ENCODE measurements around the gene SLC27A3.

Gene SLC27A3

DNA sequence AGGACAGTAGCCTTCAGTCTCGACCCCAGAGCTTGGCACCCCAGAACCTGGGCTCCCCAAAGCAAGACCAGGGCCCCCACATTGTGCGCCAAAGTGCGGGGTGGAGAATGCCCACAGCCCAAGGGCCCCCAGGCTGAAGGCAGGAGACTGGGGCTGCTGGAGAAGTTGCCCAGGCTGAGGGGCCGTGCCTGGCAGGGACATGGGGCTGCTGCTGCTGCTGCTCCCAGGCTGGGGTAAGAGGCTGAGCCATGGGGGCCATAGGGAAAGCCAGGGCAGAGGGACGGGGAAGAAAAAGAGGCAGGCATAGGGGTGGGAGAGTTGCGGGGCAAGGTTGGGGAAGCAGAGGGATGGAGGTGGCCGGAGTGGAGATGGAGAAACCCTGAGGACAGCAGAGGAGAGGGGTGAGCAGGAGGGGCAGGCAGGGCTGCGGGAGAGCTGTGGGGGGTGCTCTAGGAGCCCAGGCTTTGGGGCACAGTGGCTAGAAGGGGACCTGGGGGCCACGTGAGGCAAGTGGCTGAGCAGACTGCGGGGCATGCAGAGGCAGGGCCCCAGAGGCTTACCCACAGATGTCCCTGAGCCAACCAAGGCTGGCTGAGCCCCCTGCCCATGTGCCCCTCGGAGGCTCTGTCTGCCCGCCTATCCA lies 18.9 kb downstream of the SLC27A3 start:
- peaks cover 21% of the 10 kb centered on the region for H3K4me1 Mint-ChIP-seq
- H3K27me3 Mint-ChIP-seq (ENCODE audit: low read depth) = peaks cover 3% of the 10 kb centered on the region
- TF ChIP-seq, protein P1, sequence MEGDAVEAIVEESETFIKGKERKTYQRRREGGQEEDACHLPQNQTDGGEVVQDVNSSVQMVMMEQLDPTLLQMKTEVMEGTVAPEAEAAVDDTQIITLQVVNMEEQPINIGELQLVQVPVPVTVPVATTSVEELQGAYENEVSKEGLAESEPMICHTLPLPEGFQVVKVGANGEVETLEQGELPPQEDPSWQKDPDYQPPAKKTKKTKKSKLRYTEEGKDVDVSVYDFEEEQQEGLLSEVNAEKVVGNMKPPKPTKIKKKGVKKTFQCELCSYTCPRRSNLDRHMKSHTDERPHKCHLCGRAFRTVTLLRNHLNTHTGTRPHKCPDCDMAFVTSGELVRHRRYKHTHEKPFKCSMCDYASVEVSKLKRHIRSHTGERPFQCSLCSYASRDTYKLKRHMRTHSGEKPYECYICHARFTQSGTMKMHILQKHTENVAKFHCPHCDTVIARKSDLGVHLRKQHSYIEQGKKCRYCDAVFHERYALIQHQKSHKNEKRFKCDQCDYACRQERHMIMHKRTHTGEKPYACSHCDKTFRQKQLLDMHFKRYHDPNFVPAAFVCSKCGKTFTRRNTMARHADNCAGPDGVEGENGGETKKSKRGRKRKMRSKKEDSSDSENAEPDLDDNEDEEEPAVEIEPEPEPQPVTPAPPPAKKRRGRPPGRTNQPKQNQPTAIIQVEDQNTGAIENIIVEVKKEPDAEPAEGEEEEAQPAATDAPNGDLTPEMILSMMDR (IDR thresholded peaks at IDR 0.05; ENCODE audit: unreplicated experiment in 3 of 3) = no peak
- no peaks in the 10 kb centered on the region for H3K9me3 Mint-ChIP-seq
- no peaks in the 10 kb centered on the region for H3K36me3 Mint-ChIP-seq (ENCODE audit: low read depth)
- no peak overlapping the region for H3K4me3 Mint-ChIP-seq
- H3K27ac Mint-ChIP-seq = peak overlapping the region in 1 of 3 experiments; percentile 45

DNA sequence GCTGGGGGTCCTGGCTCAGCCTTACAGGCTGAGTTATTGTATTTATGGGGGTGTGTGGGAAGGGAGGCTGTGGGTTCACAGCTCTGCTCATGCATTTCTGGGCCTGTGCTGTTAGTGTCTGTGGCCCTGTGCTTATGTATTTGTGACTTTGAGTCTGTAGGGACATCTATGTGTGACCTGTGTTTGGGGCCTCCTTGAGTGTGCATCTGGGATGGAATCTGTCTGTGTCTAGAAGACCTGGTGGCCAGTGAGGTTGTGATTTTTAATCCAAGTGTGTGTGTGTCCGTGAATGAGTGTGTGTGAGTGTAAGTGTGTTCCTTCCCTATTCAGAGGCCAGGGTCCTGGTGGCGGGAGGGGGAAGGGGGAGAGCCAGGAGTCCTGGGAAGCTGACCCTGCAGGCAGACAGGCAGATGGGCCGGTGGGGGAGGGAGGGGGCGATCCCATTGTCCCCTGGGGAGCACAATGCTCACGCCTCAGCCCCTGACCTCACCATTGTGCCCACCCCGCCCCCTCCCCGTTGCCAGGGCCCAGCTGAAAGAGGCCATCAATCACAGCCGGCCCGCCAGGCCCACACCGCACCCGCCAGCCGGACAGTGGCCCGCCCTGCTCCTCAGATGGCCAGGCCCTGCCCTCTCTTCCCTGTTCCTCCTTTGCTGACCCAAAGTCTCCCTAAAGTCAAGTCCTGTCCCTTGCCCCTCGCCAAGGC lies 19.6 kb downstream of the SLC27A3 start:
- H3K4me3 Mint-ChIP-seq = peak overlapping the region in 1 of 3 experiments; percentile 25
- no peaks in the 10 kb centered on the region for H3K36me3 Mint-ChIP-seq (ENCODE audit: low read depth)
- peaks cover 3% of the 10 kb centered on the region for H3K27me3 Mint-ChIP-seq (ENCODE audit: low read depth)
- H3K27ac Mint-ChIP-seq = peak overlapping the region in 2 of 3 experiments; percentile 45 to 71
- H3K9me3 Mint-ChIP-seq = no peaks in the 10 kb centered on the region
- TF ChIP-seq, protein P1 (IDR thresholded peaks at IDR 0.05; ENCODE audit: unreplicated experiment in 3 of 3) = no peak
- peaks cover 19% of the 10 kb centered on the region for H3K4me1 Mint-ChIP-seq

DNA sequence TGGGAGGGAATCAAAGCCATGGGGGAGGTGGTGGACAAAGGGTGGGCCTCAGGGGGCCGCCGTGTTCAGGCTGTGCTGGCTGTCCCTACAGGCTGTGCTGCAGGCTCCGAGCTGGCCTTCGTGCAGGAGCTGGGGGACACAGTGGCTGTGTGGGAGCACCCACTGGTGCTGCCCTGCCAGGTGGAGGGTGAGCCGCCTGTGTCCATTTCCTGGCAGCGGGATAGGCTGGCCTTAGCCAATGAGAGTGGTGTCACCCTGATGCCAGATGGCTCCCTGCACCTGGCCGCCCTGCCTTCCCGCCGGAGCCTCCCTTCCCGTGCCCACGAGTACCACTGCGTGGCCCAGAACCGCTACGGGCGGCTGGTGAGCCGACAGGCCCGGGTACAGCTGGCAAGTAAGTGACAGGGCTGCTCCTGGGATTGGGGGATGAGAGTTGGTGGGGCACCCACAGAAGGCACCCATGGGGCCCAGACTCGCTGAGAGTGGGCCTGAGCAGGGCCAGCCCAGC lies 20.2 kb downstream of the SLC27A3 start:
- Mint-ChIP-seq H3K4me1 (peaks cover 13% of the 10 kb centered on the region), H3K27ac (no peak overlapping the region), H3K4me3 (no peak overlapping the region), H3K9me3 (no peaks in the 10 kb centered on the region), H3K27me3 (ENCODE audit: low read depth) (peaks cover 3% of the 10 kb centered on the region), H3K36me3 (ENCODE audit: low read depth) (no peaks in the 10 kb centered on the region)
- TF ChIP-seq, protein P1 (IDR thresholded peaks at IDR 0.05; ENCODE audit: unreplicated experiment in 3 of 3) = no peak

DNA sequence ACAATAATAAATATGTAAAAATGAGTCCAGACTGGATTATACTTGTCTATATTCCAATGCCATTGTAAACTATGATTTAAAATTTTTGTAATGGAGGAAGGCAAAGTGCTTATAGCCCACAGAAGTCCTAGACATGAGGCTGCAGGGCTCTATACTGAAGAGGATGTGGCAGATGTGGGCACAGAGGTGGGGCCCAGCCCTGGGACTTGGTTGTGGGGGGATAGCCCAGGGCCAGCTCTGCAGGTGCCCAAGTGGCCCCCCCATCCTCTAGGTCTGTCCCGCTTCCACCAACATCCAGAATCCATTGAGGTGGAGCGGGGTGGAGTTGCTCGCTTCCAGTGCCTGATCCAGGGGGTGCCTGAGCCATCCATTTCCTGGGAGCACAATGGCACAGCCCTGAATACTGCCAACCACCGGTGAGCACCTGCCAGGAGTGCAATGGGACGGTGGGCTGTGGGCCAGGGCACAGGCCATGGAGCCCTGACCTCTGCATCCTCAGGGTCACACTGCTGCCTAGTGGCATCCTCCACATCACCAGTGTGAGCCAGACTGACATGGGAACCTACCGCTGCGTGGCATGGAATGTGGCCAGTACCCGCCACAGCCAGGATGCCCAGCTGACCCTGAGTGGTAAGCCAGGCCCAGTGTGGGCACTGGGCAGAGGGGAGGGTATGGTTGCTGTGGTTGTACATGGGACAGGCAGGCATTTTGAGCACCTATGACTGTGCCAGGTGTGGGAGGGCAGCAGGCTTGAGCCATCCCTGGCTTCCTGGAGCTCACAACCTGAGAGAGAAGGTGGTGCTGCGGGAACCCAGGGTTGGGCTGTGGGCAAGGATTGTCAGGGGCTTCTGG lies 21.0 kb downstream of the SLC27A3 start:
- Mint-ChIP-seq H3K4me3 (no peak overlapping the region), H3K27ac (no peak overlapping the region), H3K27me3 (ENCODE audit: low read depth) (peaks cover 3% of the 10 kb centered on the region), H3K36me3 (ENCODE audit: low read depth) (no peaks in the 10 kb centered on the region), H3K4me1 (peaks cover 5% of the 10 kb centered on the region), H3K9me3 (no peaks in the 10 kb centered on the region)
- TF ChIP-seq, protein P1 (IDR thresholded peaks at IDR 0.05; ENCODE audit: unreplicated experiment in 3 of 3) = no peak

DNA sequence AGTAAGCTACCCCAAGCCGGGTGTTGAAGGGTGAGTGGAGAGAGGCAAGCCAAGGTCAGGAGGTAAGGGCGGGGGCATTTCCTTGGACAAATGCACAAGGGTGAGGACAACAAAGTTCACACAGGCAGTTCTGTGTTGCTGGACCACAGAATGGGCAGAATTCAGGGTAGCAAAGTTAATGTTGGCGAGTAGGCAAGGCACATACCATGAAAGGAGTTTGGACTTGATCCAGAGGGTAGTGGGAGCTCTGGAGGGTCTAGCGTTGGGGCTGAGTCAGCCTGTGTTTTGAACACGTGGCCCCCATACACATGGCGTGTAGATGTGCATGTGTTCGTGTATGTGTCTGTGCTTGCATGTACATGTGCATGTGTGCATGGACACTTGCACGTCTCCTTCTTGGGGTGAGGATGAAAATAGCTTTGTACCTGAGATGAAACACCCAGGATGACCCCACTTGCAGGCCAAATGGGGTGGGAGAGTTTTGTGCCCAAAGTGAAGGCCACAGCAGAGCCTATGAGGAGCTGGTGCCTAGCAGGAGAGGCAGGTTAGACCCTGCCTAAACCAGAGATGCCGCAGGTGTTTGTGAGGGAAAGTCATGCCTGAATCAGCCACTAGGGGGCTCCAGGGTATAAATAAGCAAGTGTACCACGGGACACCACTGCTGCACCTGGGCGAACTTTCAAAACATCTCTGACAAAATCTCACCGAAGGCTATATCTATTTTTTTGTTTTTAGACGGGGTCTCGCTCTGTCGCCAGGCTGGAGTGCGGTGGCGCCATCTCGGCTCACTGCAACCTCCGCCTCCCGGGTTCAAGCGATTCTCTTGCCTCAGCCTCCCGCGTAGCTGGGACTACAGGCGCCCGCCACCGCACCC lies 21.8 kb downstream of the SLC27A3 start:
- TF ChIP-seq, protein P1 (IDR thresholded peaks at IDR 0.05; ENCODE audit: unreplicated experiment in 3 of 3) = peak; percentile 75 to 82 (median 80)
- no peaks in the 10 kb centered on the region for H3K9me3 Mint-ChIP-seq
- peaks cover 5% of the 10 kb centered on the region for H3K4me1 Mint-ChIP-seq
- H3K36me3 Mint-ChIP-seq (ENCODE audit: low read depth) = peaks cover 2% of the 10 kb centered on the region
- no peak overlapping the region for H3K4me3 Mint-ChIP-seq
- peak overlapping the region in 2 of 3 experiments; percentile 60 to 85 for H3K27ac Mint-ChIP-seq
- peaks cover 3% of the 10 kb centered on the region for H3K27me3 Mint-ChIP-seq (ENCODE audit: low read depth)
